AG04450 (cell line): ENCODE results near the gene NOXA1. TPM values are rescaled to one million over a fixed set of nuclear protein-coding genes. Genes with fewer than 3 reads are reported as not detected.

Source experiments
- CTCF ChIA-PET: fragments of 300-600, 350-600 bp; formaldehyde crosslinking; extraction: SDS; loops from one replicate; lab custom pipeline; 2022; ENCODE audit warnings: antibody characterized with exemption, inconsistent platforms; lab: Charles Lee
- POLR2A ChIA-PET: fragments of 350-600 bp; formaldehyde crosslinking; extraction: SDS; loops from one replicate; lab custom pipeline; 2021; ENCODE audit warnings: antibody characterized with exemption, inconsistent platforms; lab: Yijun Ruan, JAX
- DNase-seq: peaks from one replicate; pipeline ENCODE4 v3.0.0-alpha.2; 2011; ENCODE audit warnings: low read depth, low spot score
- H3K27ac ChIP-seq: one replicate; pipeline ENCODE4 v1.5.1; 2012; ENCODE audit warnings: low read depth, low read length, control low read depth
- H3K27me3 ChIP-seq: one replicate; pipeline ENCODE4 v1.6.0; 2012; ENCODE audit warnings: low read length; ENCODE audit not compliant: control insufficient read depth, insufficient read depth
- H3K4me3 ChIP-seq: 2 replicates; pipeline ENCODE4 v1.5.1; 2011; ENCODE audit warnings: mild to moderate bottlenecking, low read depth, low read length, control low read depth
- H3K9me3 ChIP-seq: 2 replicates; pipeline ENCODE4 v1.5.1; 2012; ENCODE audit warnings: low read length; ENCODE audit not compliant: control insufficient read depth, insufficient read depth
- polyA plus RNA-seq: library from polyadenylated mRNA; depleted of rRNA; stranded (reverse); fragments of >200 nt; gene quantifications from 2 replicates; pipeline ENCODE4 v1.2.3, GENCODE V29; 2011
- TF ChIP-seq, protein P1 (sequence below): IDR thresholded peaks from 2 replicates; pipeline ENCODE4 v1.5.1; 2011; ENCODE audit warnings: low read depth, low read length, control low read depth, inconsistent platforms

Gene NOXA1
- polyA plus RNA-seq, 1 experiment, result 0.06 TPM

DNA sequence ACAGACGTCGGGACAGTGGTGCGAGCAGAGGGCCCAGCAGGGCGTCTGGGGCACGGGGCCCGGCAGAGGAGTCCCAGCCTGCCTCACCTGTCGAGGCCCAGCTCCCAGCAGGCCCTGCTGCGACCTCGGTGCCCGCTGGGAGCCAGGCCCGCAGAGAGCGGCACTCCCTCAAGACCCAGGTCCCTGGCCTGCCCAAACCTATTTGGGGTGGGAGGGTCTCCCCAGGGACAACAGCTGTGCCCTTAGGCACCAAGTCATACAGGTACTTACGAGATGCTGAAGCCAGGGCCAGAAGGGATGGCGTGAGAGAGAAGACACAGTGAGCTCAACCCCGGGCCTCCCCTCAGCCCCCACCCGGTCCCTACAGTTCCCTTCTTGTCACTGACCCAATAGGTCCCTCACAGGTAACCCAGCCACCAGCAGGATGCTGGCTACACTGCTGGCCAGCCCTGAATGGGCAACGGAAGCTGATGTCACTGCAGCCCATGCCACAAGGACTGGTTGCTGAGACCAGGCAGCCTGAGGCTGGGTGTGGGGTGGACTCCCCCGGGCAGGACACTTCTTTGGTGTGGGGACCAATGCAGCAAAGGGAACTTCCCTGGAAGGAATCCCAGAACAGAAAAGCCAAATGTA is 32.3 kb downstream of the NOXA1 start:
- CTCF ChIA-PET, result no interaction called here
- no peak for DNase-seq

GRCh38 chr9:137456061-137456863 is 33.1 kb downstream of the NOXA1 start:
- H3K4me3 ChIP-seq, result no peak overlapping the region
- ChIA-PET POLR2A (interaction anchor here (0.7 kb wide), 1 partner anchor 158 kb away, joined by 7 read pairs; no protein-coding TSS in a partner anchor), CTCF (interaction anchor here (0.6 kb wide), 1 partner anchor 8 kb away, joined by 3 read pairs; no protein-coding TSS in a partner anchor)
- H3K27me3 ChIP-seq, result no peaks in the 10 kb centered on the region
- no peak for DNase-seq
- TF ChIP-seq, protein P1, sequence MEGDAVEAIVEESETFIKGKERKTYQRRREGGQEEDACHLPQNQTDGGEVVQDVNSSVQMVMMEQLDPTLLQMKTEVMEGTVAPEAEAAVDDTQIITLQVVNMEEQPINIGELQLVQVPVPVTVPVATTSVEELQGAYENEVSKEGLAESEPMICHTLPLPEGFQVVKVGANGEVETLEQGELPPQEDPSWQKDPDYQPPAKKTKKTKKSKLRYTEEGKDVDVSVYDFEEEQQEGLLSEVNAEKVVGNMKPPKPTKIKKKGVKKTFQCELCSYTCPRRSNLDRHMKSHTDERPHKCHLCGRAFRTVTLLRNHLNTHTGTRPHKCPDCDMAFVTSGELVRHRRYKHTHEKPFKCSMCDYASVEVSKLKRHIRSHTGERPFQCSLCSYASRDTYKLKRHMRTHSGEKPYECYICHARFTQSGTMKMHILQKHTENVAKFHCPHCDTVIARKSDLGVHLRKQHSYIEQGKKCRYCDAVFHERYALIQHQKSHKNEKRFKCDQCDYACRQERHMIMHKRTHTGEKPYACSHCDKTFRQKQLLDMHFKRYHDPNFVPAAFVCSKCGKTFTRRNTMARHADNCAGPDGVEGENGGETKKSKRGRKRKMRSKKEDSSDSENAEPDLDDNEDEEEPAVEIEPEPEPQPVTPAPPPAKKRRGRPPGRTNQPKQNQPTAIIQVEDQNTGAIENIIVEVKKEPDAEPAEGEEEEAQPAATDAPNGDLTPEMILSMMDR, result no peak
- H3K9me3 ChIP-seq, result no peaks in the 10 kb centered on the region; the same call in 1 of the 2 replicates
- peak overlapping the region; percentile 31 for H3K27ac ChIP-seq

More for the DNA sequence above, 32.3 kb downstream of the NOXA1 start:
- Histone ChIP-seq H3K27ac (no peak overlapping the region), H3K4me3 (no peak overlapping the region), H3K9me3 (no peaks in the 10 kb centered on the region; the same call in 1 of the 2 replicates), H3K27me3 (no peaks in the 10 kb centered on the region)
- POLR2A ChIA-PET, result interaction anchor here (0.6 kb wide), 1 partner anchor 23 kb away, joined by 7 read pairs; no protein-coding TSS in a partner anchor
- TF ChIP-seq, protein P1, result no peak

- POLR2A ChIA-PET, result no interaction called here
- Histone ChIP-seq H3K4me3 (no peak overlapping the region), H3K9me3 (peaks cover 3% of the 10 kb centered on the region; the same call in 1 of the 2 replicates), H3K27ac (peak overlapping the region; percentile 31), H3K27me3 (no peaks in the 10 kb centered on the region)
- CTCF ChIA-PET, result interaction anchor here (0.6 kb wide), 1 partner anchor 9 kb away, joined by 3 read pairs; no protein-coding TSS in a partner anchor
- DNase-seq, result no peak
- TF ChIP-seq, protein P1, result no peak
Measured at GRCh38 chr9:137456864-137457405, 33.7 kb downstream of the NOXA1 start.

DNA sequence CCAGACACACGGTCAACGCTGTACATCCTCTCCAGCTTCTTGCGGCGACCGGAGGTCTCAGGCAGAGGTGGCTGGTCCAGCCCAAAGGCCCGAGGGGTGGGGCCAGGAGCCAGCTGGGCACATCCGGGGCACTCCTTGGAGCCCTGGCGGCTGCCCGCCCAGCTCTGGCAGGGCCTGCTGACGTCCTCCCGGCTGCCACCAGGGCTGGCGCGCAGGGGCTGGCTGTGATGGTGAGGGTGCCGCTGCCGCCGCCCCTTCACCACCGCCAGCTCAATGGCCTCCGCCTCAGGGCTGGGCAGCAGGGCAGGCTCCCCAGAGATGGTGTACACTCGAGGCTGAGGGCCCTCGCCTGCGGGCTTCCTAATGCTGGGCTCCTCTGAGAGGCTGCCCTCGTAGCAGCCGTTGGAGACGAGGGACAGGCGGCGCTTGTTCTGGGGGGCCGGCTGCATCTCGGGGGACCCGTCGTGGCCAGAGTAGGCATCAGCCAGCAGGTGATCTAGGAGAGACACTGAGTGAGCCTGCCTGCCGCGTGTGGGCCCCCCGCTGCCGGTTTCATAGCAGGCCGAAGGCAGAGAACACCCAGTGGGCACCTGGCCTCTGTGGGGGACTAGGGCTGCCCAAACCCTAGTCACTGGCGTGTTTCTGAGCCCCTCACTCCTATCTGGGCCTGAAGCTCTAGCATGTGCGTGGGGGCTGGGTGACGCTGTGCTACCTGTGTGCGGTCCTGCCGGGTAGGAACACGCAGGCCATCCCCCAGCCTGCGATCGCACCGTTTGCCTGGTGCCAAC is 34.4 kb downstream of the NOXA1 start:
- ChIA-PET CTCF (no interaction called here), POLR2A (no interaction called here)
- no peak for DNase-seq
- peaks cover 4% of the 10 kb centered on the region for H3K27me3 ChIP-seq
- peak overlapping the region; percentile 69 for H3K4me3 ChIP-seq
- TF ChIP-seq, protein P1, result no peak
- H3K27ac ChIP-seq, result no peak overlapping the region
- peaks cover 3% of the 10 kb centered on the region; the same call in 1 of the 2 replicates for H3K9me3 ChIP-seq
